ENCODE data around the gene ZNF639.

- TF ChIP-seq CTCF (IDR thresholded peaks at IDR 0.05) (no peak), POLR2A (IDR thresholded peaks at IDR 0.05) (no peak)
Observed at GRCh38 chr3:179373938-179374337, 51.1 kb downstream of the ZNF639 start.

Measured in right lobe of liver (tissue), 4 donors.